Frontal cortex (tissue), 4 donors: ENCODE results near the gene SPOCK1. TPM values are rescaled to one million over a fixed set of nuclear protein-coding genes. Genes with fewer than 3 reads are reported as not detected.
"Not testable (repeated sequence)": the region's sequence is repeated elsewhere in the genome, so short reads cannot be mapped to it uniquely, and the experiment has no call there.

Source experiments
- DNase-seq, 2 donors: peaks; one replicate each; pipeline ENCODE4 v3.0.0; 2012; ENCODE audit warnings: low spot score in 2 of 2
- FAIRE-seq: peaks from 2 replicates; lab custom pipeline; 2012; peaks lifted over from hg19 to GRCh38; lab: Jason Lieb, UNC
- total RNA-seq: library from RNA; depleted of rRNA; stranded (reverse); fragments of >200 nt; gene quantifications from one replicate; pipeline ENCODE4 v1.2.3, GENCODE V29; 2014
- donor health status: control.
- donor health status: control.
- donor health status: control.

The SPOCK1 gene
- total RNA-seq, 1 donor from 2014 or later: 37.9 TPM

DNA sequence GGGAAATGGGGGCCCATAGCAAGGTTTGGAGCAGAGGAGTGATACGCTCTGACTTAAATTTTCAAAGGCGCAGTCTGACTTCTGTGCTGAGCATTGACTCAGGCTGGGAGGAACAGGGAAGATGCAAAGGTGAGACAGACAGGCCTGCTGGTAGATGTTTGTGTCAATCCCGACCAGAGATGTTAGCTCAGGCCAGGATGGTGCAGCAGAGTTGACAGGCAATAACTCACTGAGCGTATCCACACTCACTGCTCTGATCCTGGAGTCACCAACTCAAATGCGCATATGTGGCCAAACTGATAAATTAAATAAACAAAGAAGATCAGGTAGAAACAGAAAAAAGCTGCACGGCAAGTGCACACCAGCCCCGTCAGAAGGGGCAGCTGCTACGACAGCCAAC is 95.3 kb downstream of the SPOCK1 start:
- FAIRE-seq: no peak
- no peak for DNase-seq

DNA sequence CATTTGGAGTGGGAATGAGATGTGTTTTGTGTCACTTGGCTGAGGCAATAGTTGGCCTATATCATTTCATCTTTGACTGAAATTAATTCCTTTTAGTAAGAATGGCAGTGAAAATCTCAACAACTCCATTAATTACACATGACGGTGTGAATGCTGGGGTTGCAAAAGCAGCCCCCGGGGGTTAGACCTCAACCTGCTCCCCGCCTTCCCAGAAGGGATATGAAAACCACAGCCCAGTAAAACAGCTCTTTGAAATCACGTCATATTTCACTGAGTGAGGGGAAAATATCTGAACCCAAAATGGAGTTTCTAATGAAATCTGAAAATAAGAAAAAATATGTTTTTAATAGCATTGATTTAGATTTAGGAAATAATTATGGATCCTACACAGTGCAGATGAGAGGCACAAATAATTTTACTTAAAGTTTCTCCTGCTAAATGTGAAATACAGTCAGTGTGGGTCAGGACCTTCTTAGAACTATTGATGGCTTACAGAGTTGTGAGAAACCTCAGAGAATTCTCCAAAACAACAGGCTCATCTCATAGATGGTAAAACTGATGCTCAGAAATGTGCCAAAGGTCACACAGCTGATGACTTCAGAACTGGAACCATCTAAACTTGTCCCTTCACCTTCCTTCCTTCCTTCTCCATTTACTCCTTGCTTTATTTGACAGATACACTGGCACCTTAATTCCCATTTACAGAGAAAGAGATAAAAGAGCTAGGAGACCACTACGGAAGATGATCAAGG is 96.5 kb downstream of the SPOCK1 start:
- no peak for DNase-seq
- FAIRE-seq: no peak

DNA sequence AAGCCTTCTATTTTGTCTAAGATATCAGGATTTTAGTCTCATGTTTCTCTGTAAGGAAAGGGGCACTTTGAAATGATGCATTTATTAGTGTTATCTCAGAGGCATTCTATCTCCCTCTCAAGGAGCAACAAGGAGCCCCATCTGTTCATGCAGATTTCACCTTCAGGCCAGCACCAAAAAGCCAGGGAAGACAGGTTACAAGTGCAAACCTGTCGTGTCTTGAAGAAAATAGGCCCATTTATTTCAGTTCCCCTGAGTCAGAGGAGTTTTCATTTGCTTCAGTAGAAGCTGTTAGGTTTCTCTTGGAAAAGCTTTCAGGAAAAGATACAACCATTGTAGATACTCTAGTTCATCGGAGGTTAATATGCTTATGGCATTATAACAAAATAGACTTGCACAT is 97.2 kb downstream of the SPOCK1 start:
- no peak for FAIRE-seq
- no peak for DNase-seq

- FAIRE-seq: no peak
- no peak for DNase-seq
These were observed 98.6 kb downstream of the SPOCK1 start for GRCh38 chr5:137400571-137400970.

DNA sequence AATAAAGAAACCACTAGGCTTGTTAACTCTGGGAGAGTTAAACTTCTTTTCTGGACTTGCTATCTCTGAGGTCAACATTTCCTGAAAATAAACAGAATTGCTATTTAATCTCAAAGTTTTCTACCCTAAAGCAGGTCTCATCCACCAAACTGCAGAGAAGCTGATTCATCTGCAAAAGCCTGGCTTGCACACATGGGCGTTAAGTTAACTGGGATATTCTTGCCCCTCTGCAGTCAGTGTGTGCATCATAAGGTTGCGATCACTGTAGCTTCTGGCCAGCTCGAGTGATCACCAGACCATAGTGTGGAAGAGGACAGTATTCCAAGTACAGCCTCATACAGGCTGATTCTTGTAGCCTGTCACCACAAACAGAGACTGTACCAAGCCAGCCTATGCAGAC is 99.2 kb downstream of the SPOCK1 start:
- FAIRE-seq (no peak), DNase-seq (no peak)

GRCh38 chr5:137398751-137399150 is 100.4 kb downstream of the SPOCK1 start:
- no peak for FAIRE-seq

GRCh38 chr5:137398154-137398553 is 101.0 kb downstream of the SPOCK1 start:
- DNase-seq (no peak), FAIRE-seq (no peak)

More at GRCh38 chr5:137398751-137399150, 100.4 kb downstream of the SPOCK1 start:
- DNase-seq: no peak

GRCh38 chr5:137395011-137395755 is 103.9 kb downstream of the SPOCK1 start:
- DNase-seq: peak in 1 of 2 donors; percentile 25
- FAIRE-seq: no peak

GRCh38 chr5:137394380-137394779 is 104.7 kb downstream of the SPOCK1 start:
- no peak for FAIRE-seq
- DNase-seq: no peak

- FAIRE-seq (no peak), DNase-seq (no peak)
These were observed 105.7 kb downstream of the SPOCK1 start for GRCh38 chr5:137393196-137393993.

- no peak for FAIRE-seq
- DNase-seq: no peak
These were observed 106.9 kb downstream of the SPOCK1 start for GRCh38 chr5:137392261-137392660.

DNA sequence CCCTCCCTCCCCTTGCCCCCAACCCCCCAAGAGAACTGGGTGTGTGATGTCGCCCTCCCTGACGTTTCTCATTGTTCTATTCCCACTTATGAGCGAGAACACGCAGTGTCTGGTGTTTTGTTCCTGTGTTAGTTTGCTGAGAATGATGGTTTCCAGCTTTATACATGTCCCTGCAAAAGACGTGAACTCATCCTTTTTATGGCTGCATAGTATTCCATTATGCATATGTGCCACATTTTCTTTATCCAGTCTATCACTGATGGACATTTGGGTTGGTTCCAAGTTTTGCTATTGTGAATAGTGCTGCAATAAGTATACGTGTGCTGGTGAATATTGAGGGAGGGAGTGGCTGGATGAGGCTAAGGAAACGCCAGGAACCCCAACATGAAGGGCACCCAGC is 108.1 kb downstream of the SPOCK1 start:
- not testable (repeated sequence) for FAIRE-seq, DNase-seq

DNA sequence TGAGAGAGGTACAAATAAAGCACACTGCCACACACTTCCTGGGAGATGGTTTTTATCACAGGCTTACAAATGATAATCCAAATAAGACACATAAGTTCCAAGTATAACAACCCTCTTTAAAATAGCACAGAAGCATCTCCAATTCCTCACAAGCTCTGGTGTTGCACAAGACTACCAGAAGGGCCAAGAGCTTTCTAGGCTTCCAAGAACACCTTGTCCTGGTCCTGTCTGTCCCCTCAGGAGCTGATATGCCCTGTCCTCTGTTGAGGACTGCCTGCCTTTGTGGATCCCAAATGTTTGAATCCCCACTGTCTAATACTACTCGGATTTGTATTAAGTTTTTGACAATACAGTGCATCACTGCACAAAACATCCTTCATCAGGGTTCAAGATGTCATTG is 110.1 kb downstream of the SPOCK1 start:
- FAIRE-seq (no peak), DNase-seq (no peak)

- DNase-seq (no peak), FAIRE-seq (no peak)
These were observed 114.1 kb downstream of the SPOCK1 start for GRCh38 chr5:137385064-137385463.

DNA sequence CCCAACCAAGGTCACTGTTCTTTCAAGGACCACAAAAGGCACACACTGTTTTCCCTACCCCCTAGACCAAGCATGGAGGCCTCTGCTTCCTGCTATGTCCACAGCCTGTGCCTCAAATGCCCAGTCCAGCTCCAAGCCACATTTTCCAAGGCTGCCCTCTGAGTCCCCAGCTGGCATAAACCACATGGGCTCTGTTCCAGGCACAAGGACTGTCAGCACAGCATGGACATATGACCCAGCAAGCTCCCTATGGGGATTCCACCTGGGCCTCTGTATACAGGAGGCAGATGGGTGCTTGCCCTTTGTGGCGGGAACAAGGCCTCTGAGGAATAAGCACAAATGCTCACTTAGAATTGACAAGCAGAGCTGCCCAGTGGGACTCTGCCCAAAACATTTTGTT is 115.2 kb downstream of the SPOCK1 start:
- FAIRE-seq (no peak), DNase-seq (no peak)

GRCh38 chr5:137381555-137381954 is 117.6 kb downstream of the SPOCK1 start:
- no peak for DNase-seq
- no peak for FAIRE-seq

DNA sequence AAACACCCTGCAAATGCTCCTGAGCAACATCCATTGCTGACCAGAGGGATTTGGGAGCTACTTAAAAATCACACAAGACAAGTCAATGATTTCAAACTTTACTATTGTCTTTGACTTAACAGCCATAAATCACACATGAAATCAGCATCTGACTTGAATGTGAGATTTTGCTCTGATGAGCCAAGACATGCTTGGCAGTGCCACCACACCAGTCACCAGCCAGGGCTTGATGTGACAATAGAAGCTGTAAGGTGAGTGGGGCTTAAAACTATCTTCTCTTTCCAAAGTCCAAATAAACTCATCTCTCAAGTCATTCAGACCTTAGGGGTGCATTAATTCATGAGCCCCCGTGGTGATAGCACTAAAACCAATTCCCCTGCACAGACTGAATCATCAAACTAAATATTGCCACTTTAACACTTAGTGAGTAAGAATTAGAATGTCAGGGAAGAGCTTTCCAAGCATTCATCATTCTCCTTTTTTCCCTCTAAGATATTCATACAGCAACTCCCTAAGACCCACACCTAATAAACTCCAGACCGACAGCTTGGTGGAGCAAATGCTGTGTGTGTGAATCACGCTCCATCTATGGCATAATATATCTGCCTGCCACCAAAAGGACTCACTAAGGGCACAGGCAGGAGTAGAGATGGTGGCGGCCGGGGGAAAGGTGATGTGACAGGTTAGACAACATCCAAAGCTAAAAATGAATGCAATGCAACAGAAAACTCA is 119.4 kb downstream of the SPOCK1 start:
- FAIRE-seq (no peak), DNase-seq (no peak)

GRCh38 chr5:137375741-137376526 is 123.2 kb downstream of the SPOCK1 start:
- FAIRE-seq: no peak
- no peak for DNase-seq

GRCh38 chr5:137374110-137374714 is 124.9 kb downstream of the SPOCK1 start:
- no peak for FAIRE-seq
- no peak for DNase-seq
